HG03139 (cell line): ENCODE data around the gene ZBP1.

Source experiments
- ATAC-seq: cut with Tn5 transposase; IDR thresholded peaks from one replicate; pipeline ENCODE4 v1.9.1; 2021; ENCODE audit not compliant: unreplicated experiment

The ZBP1 gene

GRCh38 chr20:57588596-57588995 is 31.6 kb downstream of the ZBP1 start:
- ATAC-seq = no peak

GRCh38 chr20:57587989-57588377 is 32.2 kb downstream of the ZBP1 start:
- ATAC-seq = no peak

- no peak for ATAC-seq
These were observed 32.8 kb downstream of the ZBP1 start for GRCh38 chr20:57587278-57587988.

- ATAC-seq = no peak
These were observed 33.3 kb downstream of the ZBP1 start for GRCh38 chr20:57586943-57587277.

GRCh38 chr20:57586370-57586793 is 33.8 kb downstream of the ZBP1 start:
- no peak for ATAC-seq

GRCh38 chr20:57585466-57586213 is 34.6 kb downstream of the ZBP1 start:
- ATAC-seq = no peak

- no peak for ATAC-seq
These were observed 35.3 kb downstream of the ZBP1 start for GRCh38 chr20:57584768-57585461.

GRCh38 chr20:57583289-57584257 is 36.7 kb downstream of the ZBP1 start:
- ATAC-seq = no peak

GRCh38 chr20:57582432-57583288 is 37.6 kb downstream of the ZBP1 start:
- no peak for ATAC-seq

- no peak for ATAC-seq
These were observed 38.2 kb downstream of the ZBP1 start for GRCh38 chr20:57582029-57582378.

- ATAC-seq = no peak
These were observed 38.8 kb downstream of the ZBP1 start for GRCh38 chr20:57581202-57582028.

GRCh38 chr20:57580478-57581201 is 39.6 kb downstream of the ZBP1 start:
- ATAC-seq = no peak

- ATAC-seq = no peak
These were observed 40.3 kb downstream of the ZBP1 start for GRCh38 chr20:57579898-57580447.

GRCh38 chr20:57579331-57579897 is 40.8 kb downstream of the ZBP1 start:
- ATAC-seq = no peak

- ATAC-seq = no peak
These were observed 41.6 kb downstream of the ZBP1 start for GRCh38 chr20:57578476-57579165.

- ATAC-seq = no peak
These were observed 42.3 kb downstream of the ZBP1 start for GRCh38 chr20:57577679-57578475.
